GM21390 (cell line): ENCODE results near the gene RHOBTB3.
"Not testable (repeated sequence)": the region's sequence is repeated elsewhere in the genome, so short reads cannot be mapped to it uniquely, and the experiment has no call there.

Experiments used
- ATAC-seq: cut with Tn5 transposase; IDR thresholded peaks from one replicate; pipeline ENCODE4 v1.9.1; 2021; ENCODE audit not compliant: unreplicated experiment

Gene RHOBTB3

GRCh38 chr5:95730730-95731570, at the start of gene RHOBTB3:
TSS of gene RHOBTB3 (plus strand) at chr5:95731336. CDS start at chr5:95731683, 347 bp downstream.
- peak; percentile 46 for ATAC-seq

GRCh38 chr5:95682891-95683290, 48.2 kb upstream of the RHOBTB3 start, which contains the start of gene SPATA9:
TSS of gene SPATA9 (minus strand) at chr5:95682991. CDS start at chr5:95682854, 137 bp downstream.
- ATAC-seq = no peak

- ATAC-seq = no peak
These were observed 46.8 kb upstream of the RHOBTB3 start for GRCh38 chr5:95684361-95684760.

GRCh38 chr5:95686651-95687050, 44.5 kb upstream of the RHOBTB3 start:
- ATAC-seq = no peak

GRCh38 chr5:95689680-95690079, 41.5 kb upstream of the RHOBTB3 start:
- no peak for ATAC-seq

- ATAC-seq = no peak
These were observed 40.8 kb upstream of the RHOBTB3 start for GRCh38 chr5:95690333-95690732.

GRCh38 chr5:95697781-95698681, 33.1 kb upstream of the RHOBTB3 start:
- no peak for ATAC-seq

GRCh38 chr5:95699337-95699736, 31.8 kb upstream of the RHOBTB3 start:
- no peak for ATAC-seq

GRCh38 chr5:95701074-95701473, 30.1 kb upstream of the RHOBTB3 start:
- no peak for ATAC-seq

- no peak for ATAC-seq
These were observed 27.0 kb upstream of the RHOBTB3 start for GRCh38 chr5:95704150-95704549.

GRCh38 chr5:95706196-95706595, 24.9 kb upstream of the RHOBTB3 start:
- ATAC-seq = not testable (repeated sequence)

- no peak for ATAC-seq
These were observed 24.1 kb upstream of the RHOBTB3 start for GRCh38 chr5:95707055-95707454.

GRCh38 chr5:95707534-95708188, 23.5 kb upstream of the RHOBTB3 start:
- not testable (repeated sequence) for ATAC-seq

GRCh38 chr5:95708876-95709275, 22.3 kb upstream of the RHOBTB3 start:
- ATAC-seq = no peak

GRCh38 chr5:95709967-95710650, 21.0 kb upstream of the RHOBTB3 start:
- ATAC-seq = no peak

GRCh38 chr5:95710651-95711500, 20.3 kb upstream of the RHOBTB3 start:
- ATAC-seq = not testable (repeated sequence)

- ATAC-seq = no peak
These were observed 19.4 kb upstream of the RHOBTB3 start for GRCh38 chr5:95711501-95712346.

GRCh38 chr5:95712347-95712958, 18.7 kb upstream of the RHOBTB3 start:
- no peak for ATAC-seq
